Gastrocnemius medialis (tissue), 4 donors: ENCODE measurements around the gene GCN1. TPM values are rescaled to one million over a fixed set of nuclear protein-coding genes. Genes with fewer than 3 reads are reported as not detected.

ENCODE experiments used
- ATAC-seq, 2 donors: fragments of 150-250 bp; one replicate each; pipeline ENCODE4 v1.9.1; 2016
- DNase-seq, 2 donors: peaks; one replicate each; pipeline ENCODE4 v3.0.0-alpha.2; 2019
- H3K27ac ChIP-seq, 4 donors: fragments of 200-600 bp; sonication (generic); 1 replicate in 1 of 4; 2 replicates in 3 of 4; pipeline ENCODE4 v1.5.1; 2016 to 2018; ENCODE audit warnings: mild to moderate bottlenecking in 2 of 4, moderate library complexity in 1 of 4
- H3K27me3 ChIP-seq, 3 donors: fragments of 200-600 bp; sonication (generic) in 2 of 3; 1 replicate in 1 of 3; 2 replicates in 2 of 3; pipeline versions ENCODE4 v1.5.1 to v1.6.0; 2016 to 2019; ENCODE audit warnings: mild to moderate bottlenecking in 1 of 3, moderate library complexity in 1 of 3
- H3K36me3 ChIP-seq, 2 donors: fragments of 200-600 bp; sonication (generic) in 1 of 2; one replicate each; pipeline ENCODE4 v1.5.1; 2017 to 2018
- H3K4me1 ChIP-seq, 2 donors: fragments of 200-600 bp; sonication (generic) in 1 of 2; one replicate each; pipeline ENCODE4 v1.5.1; 2016 to 2017; ENCODE audit warnings: mild to moderate bottlenecking in 2 of 2
- H3K4me3 ChIP-seq, 4 donors: fragments of 200-600 bp; sonication (generic) in 3 of 4; 1 replicate in 1 of 4; 2 replicates in 3 of 4; pipeline ENCODE4 v1.5.1; 2016 to 2019; ENCODE audit warnings: mild to moderate bottlenecking in 2 of 4
- H3K9me3 ChIP-seq, 3 donors: fragments of 200-600 bp; sonication (generic) in 2 of 3; 1 replicate in 1 of 3; 2 replicates in 2 of 3; pipeline ENCODE4 v1.5.1; 2016 to 2019
- CTCF ChIP-seq, 5 experiments: fragments of 450-650 bp in 3 of 5; fragments of 200-600 bp in 2 of 5; sonication (generic) in 2 of 5; IDR thresholded peaks in 4 of 5; conservative IDR thresholded peaks in 1 of 5; 1 replicate in 4 of 5; 2 replicates in 1 of 5; pipeline ENCODE4 v1.5.1; 2016 to 2019; ENCODE audit warnings: antibody characterized with exemption in 5 of 5, mild to moderate bottlenecking in 3 of 5, moderate library complexity in 3 of 5
- POLR2A ChIP-seq, 2 donors: fragments of 450-650 bp; IDR thresholded peaks; one replicate each; pipeline ENCODE4 v1.6.1; 2017; ENCODE audit warnings: antibody characterized with exemption in 2 of 2, mild to moderate bottlenecking in 2 of 2, moderate library complexity in 2 of 2
- in situ Hi-C, 4 donors: fragments of 200-750 bp; cut with MboI; loops; one replicate each; pipeline versions ENCODE4 v1.15.0 to v1.8.0; 2017; ENCODE audit warnings: low sequenced_read_pairs in 4 of 4
- intact Hi-C: fragments of 100-400 bp; cut with DNase I; formaldehyde crosslinking; loops from one replicate; pipeline ENCODE4 v1.15.1; 2023; ENCODE audit warnings: low total_unique reads
- total RNA-seq, 4 donors: library from RNA; depleted of rRNA; stranded (reverse); fragments of >200 nt; gene quantifications; one replicate each; pipeline versions ENCODE4 v1.1.0 to v1.2.3, GENCODE V29; 2016

Gene GCN1
- total RNA-seq, 4 donors from 2014 or later: 58.2 to 99.7 (median 87.4) TPM

GRCh38 chr12:120225852-120226640, 31.5 kb upstream of the GCN1 start:
- no peaks in the 10 kb centered on the region for H3K9me3 ChIP-seq
- in situ Hi-C loops (loop anchor here (5.0 kb wide), 2 partner anchors 36 to 41 kb away; partner anchors contain the start of gene PXN (in 2 of the 4)), intact Hi-C loops (no loop called here)
- TF ChIP-seq POLR2A (IDR thresholded peaks at IDR 0.05) (no peak), CTCF (IDR thresholded peaks at IDR 0.05 in 4 of 5, conservative IDR thresholded peaks at IDR 0.05 in 1 of 5) (peak in 2 of 5 experiments; percentile 9 to 16)
- no peak overlapping the region for H3K4me3 ChIP-seq
- peaks cover 56 to 62% of the 10 kb centered on the region in 2 donors for H3K4me1 ChIP-seq
- H3K36me3 ChIP-seq: peaks cover 2 to 31% of the 10 kb centered on the region in 2 donors
- no peak for ATAC-seq
- DNase-seq: peak in 1 of 2 donors; percentile 58
- peak overlapping the region; percentile 67 to 99 (median 98) for H3K27ac ChIP-seq
- H3K27me3 ChIP-seq: no peaks in the 10 kb centered on the region

- Histone ChIP-seq H3K27me3 (no peaks in the 10 kb centered on the region), H3K27ac (peak overlapping the region; percentile 67 to 99 (median 98)), H3K36me3 (peaks cover 2 to 40% of the 10 kb centered on the region in 2 donors), H3K4me3 (no peak overlapping the region), H3K9me3 (no peaks in the 10 kb centered on the region), H3K4me1 (peaks cover 48 to 53% of the 10 kb centered on the region in 2 donors)
- TF ChIP-seq POLR2A (IDR thresholded peaks at IDR 0.05) (no peak), CTCF (IDR thresholded peaks at IDR 0.05 in 4 of 5, conservative IDR thresholded peaks at IDR 0.05 in 1 of 5) (no peak)
- DNase-seq (no peak), ATAC-seq (no peak)
- intact Hi-C loops (no loop called here), in situ Hi-C loops (loop anchor here (5.0 kb wide), 2 partner anchors 37 to 42 kb away; partner anchors contain the start of gene PXN (in 2 of the 4))
These were observed 30.7 kb upstream of the GCN1 start for GRCh38 chr12:120225200-120225558.

GRCh38 chr12:120224304-120225199, 30.0 kb upstream of the GCN1 start:
- Histone ChIP-seq H3K36me3 (peaks cover 2 to 46% of the 10 kb centered on the region in 2 donors), H3K4me3 (no peak overlapping the region), H3K4me1 (peaks cover 42 to 47% of the 10 kb centered on the region in 2 donors), H3K9me3 (no peaks in the 10 kb centered on the region), H3K27me3 (no peaks in the 10 kb centered on the region), H3K27ac (peak overlapping the region; percentile 67 to 99 (median 98))
- intact Hi-C loops: no loop called here
- in situ Hi-C loops: loop anchor here (5.0 kb wide), 2 partner anchors 38 to 43 kb away; partner anchors contain the start of gene PXN (in 2 of the 4)
- DNase-seq (no peak), ATAC-seq (no peak)
- no peak for TF ChIP-seq CTCF (IDR thresholded peaks at IDR 0.05 in 4 of 5, conservative IDR thresholded peaks at IDR 0.05 in 1 of 5)
- TF ChIP-seq POLR2A (IDR thresholded peaks at IDR 0.05): no peak

GRCh38 chr12:120223458-120224303, 29.2 kb upstream of the GCN1 start:
- no peak for ATAC-seq
- DNase-seq: no peak
- peaks cover 2 to 55% of the 10 kb centered on the region in 2 donors for H3K36me3 ChIP-seq
- H3K9me3 ChIP-seq: no peaks in the 10 kb centered on the region
- peak overlapping the region in 2 of 4 donors; percentile 97 to 98 for H3K27ac ChIP-seq
- H3K4me1 ChIP-seq: peaks cover 33 to 38% of the 10 kb centered on the region in 2 donors
- intact Hi-C loops: no loop called here
- in situ Hi-C loops: no loop called here
- no peak overlapping the region for H3K4me3 ChIP-seq
- H3K27me3 ChIP-seq: no peaks in the 10 kb centered on the region
- TF ChIP-seq POLR2A (IDR thresholded peaks at IDR 0.05): no peak
- TF ChIP-seq CTCF (IDR thresholded peaks at IDR 0.05 in 4 of 5, conservative IDR thresholded peaks at IDR 0.05 in 1 of 5): no peak
